K562 (cell line): ENCODE results near the gene HNRNPD. TPM values are rescaled to one million over a fixed set of nuclear protein-coding genes. Genes with fewer than 3 reads are reported as not detected.
A peak's percentile ranks its signal among the peaks of the same experiment; 100 is the strongest.

Experiments
- ARID4B ChIP-seq: sonication (generic); formaldehyde crosslinking; IDR thresholded peaks from 2 replicates; pipeline ENCODE4 v1.8.0; 2022; ENCODE audit warnings: mild to moderate bottlenecking, missing genetic modification reagents
- CREBBP ChIP-seq: IDR thresholded peaks from one replicate; pipeline ENCODE4 v1.6.1; 2012; ENCODE audit warnings: low read depth, mild to moderate bottlenecking, control low read depth, inconsistent platforms, low read length
- ELF1 ChIP-seq: fragments of 200-800 bp; sonication (Bioruptor generic); IDR thresholded peaks from 2 replicates; pipeline ENCODE4 v1.6.1; 2016; ENCODE audit warnings: missing genetic modification characterization, missing compliant biosample characterization
- FOXA3 ChIP-seq, 2 experiments: fragments of 450-650 bp in 1 of 2; sonication (generic) in 1 of 2; formaldehyde crosslinking; IDR thresholded peaks in 1 of 2; conservative IDR thresholded peaks in 1 of 2; 2 replicates each; pipeline versions ENCODE4 v1.4.0 to v1.8.0; 2020 to 2022; ENCODE audit warnings: mild to moderate bottlenecking in 2 of 2, missing genetic modification reagents in 1 of 2
- FOXO4 ChIP-seq: fragments of 450-650 bp; formaldehyde crosslinking; IDR thresholded peaks from 2 replicates; pipeline ENCODE4 v1.4.0; 2020; ENCODE audit warnings: mild to moderate bottlenecking, moderate library complexity
- JUN ChIP-seq, 2 experiments: sonication (generic) in 1 of 2; formaldehyde crosslinking in 1 of 2; IDR thresholded peaks; 2 replicates each; pipeline versions ENCODE4 v1.6.1 to v1.8.0; 2012 to 2022; ENCODE audit warnings: borderline replicate concordance in 2 of 2, mild to moderate bottlenecking in 2 of 2, improper control_type of control experiment in 1 of 2, low read depth in 1 of 2, low read length in 1 of 2, missing genetic modification reagents in 1 of 2
- KDM4B ChIP-seq, 2 experiments: fragments of 450-650 bp in 1 of 2; sonication (generic) in 1 of 2; IDR thresholded peaks; 2 replicates each; pipeline ENCODE4 v1.6.1; 2016 to 2017; ENCODE audit warnings: borderline replicate concordance in 2 of 2, antibody characterized with exemption in 1 of 2, low read depth in 1 of 2, mild to moderate bottlenecking in 1 of 2
- MTF1 ChIP-seq: fragments of 250-450 bp; sonication (Bioruptor Pico); IDR thresholded peaks from 2 replicates; pipeline ENCODE4 v1.9.0; 2021; ENCODE audit warnings: moderate library complexity, mild to moderate bottlenecking, inconsistent platforms, borderline replicate concordance
- PCBP1 ChIP-seq: fragments of 200-400 bp; formaldehyde crosslinking; IDR thresholded peaks from 2 replicates; pipeline ENCODE4 v1.6.1; 2018; ENCODE audit warnings: mild to moderate bottlenecking, low read depth, low read length; ENCODE audit not compliant: poor library complexity, severe bottlenecking
- PCBP2 ChIP-seq: fragments of 200-400 bp; formaldehyde crosslinking; IDR thresholded peaks from 2 replicates; pipeline ENCODE4 v1.6.1; 2018; ENCODE audit warnings: low read length, low read depth, mild to moderate bottlenecking, moderate library complexity; ENCODE audit not compliant: poor library complexity, severe bottlenecking
- POLR2G ChIP-seq: fragments of 200-400 bp; formaldehyde crosslinking; IDR thresholded peaks from 2 replicates; pipeline ENCODE4 v1.6.1; 2017; ENCODE audit warnings: low read depth, mild to moderate bottlenecking, antibody characterized with exemption, low read length, moderate library complexity
- PRPF4 ChIP-seq: fragments of 200-400 bp; formaldehyde crosslinking; IDR thresholded peaks from one replicate; pipeline ENCODE4 v1.6.1; 2017; ENCODE audit warnings: low read length, low read depth, mild to moderate bottlenecking; ENCODE audit not compliant: insufficient read depth, poor library complexity, severe bottlenecking
- SAFB ChIP-seq: fragments of 200-400 bp; formaldehyde crosslinking; IDR thresholded peaks from 2 replicates; pipeline ENCODE4 v1.6.1; 2017; ENCODE audit warnings: low read depth, low read length, borderline replicate concordance
- SIN3A ChIP-seq, 2 experiments: fragments of 150-350 bp in 1 of 2; IDR thresholded peaks; 2 replicates each; pipeline ENCODE4 v1.6.1; 2011 to 2016; ENCODE audit warnings: borderline replicate concordance in 2 of 2, low read depth in 2 of 2, low read length in 2 of 2, mild to moderate bottlenecking in 2 of 2, moderate library complexity in 2 of 2; ENCODE audit not compliant: control insufficient read depth in 1 of 2
- ZFX ChIP-seq: sonication (generic); formaldehyde crosslinking; IDR thresholded peaks from 2 replicates; pipeline ENCODE4 v1.8.0; 2022; ENCODE audit warnings: mild to moderate bottlenecking, missing genetic modification reagents, moderate library complexity
- ZNF280A ChIP-seq: fragments of 450-650 bp; IDR thresholded peaks from 2 replicates; pipeline ENCODE4 v1.6.1; 2018; ENCODE audit warnings: mild to moderate bottlenecking, low read depth; ENCODE audit not compliant: partially characterized antibody
- ZNF311 ChIP-seq: fragments of 250-450 bp; sonication (Bioruptor Pico); IDR thresholded peaks from 2 replicates; pipeline ENCODE4 v1.4.0; 2020; ENCODE audit warnings: mild to moderate bottlenecking, moderate library complexity
- ZNF717 ChIP-seq: fragments of 250-450 bp; sonication (Bioruptor Pico); IDR thresholded peaks from 2 replicates; pipeline ENCODE4 v1.5.0; 2021
- ZNF77 ChIP-seq: fragments of 250-450 bp; sonication (Bioruptor Pico); IDR thresholded peaks from 2 replicates; pipeline ENCODE4 v1.5.0; 2020
- polyA plus RNA-seq, 8 experiments: library from polyadenylated mRNA; depleted of rRNA in 4 of 8; stranded (reverse) in 5 of 8; unstranded in 3 of 8; fragments of >200 nt; fragmentation: Nextera tagmentation in 2 of 8; fragmentation: Illumina TruSeq in 1 of 8; extraction: Ambion mirVana in 2 of 8; extraction: Trizol in 1 of 8; gene quantifications; 2 replicates each; pipeline versions ENCODE4 v1.2.1 to v1.2.3, GENCODE V29; 2011 to 2014; ENCODE audit warnings: inconsistent platforms in 1 of 8, missing spikeins in 1 of 8
- total RNA-seq, 7 experiments: library from RNA; depleted of rRNA in 6 of 7; stranded (reverse); fragments of >200 nt in 6 of 7; fragmentation: Illumina TruSeq in 2 of 7; extraction: Trizol in 2 of 7; gene quantifications; 2 replicates each; pipeline versions ENCODE4 v1.2.1 to v1.2.3, GENCODE V29; 2011 to 2021; ENCODE audit warnings: low replicate concordance in 1 of 7

The HNRNPD gene
- total and polyA plus RNA-seq, 9 of the 15 experiments (the other 6 are each of a cell fraction or from before 2014, with no cell fraction given) = 92.4 to 955 (median 160) TPM

- TF ChIP-seq JUN (IDR thresholded peaks at IDR 0.05; ENCODE audit: borderline replicate concordance, low read depth, low read length) (no peak), JUN (CRISPR knock-in tag; IDR thresholded peaks at IDR 0.05; ENCODE audit: borderline replicate concordance) (peak; percentile 79; the same call in 1 of the 2 replicates), ZNF280A (no peak), ZNF717 (CRISPR knock-in tag) (0 out of 2 replicates have a peak, but pooled peaks have one; percentile 50), ELF1 (0 out of 2 replicates have a peak, but pooled peaks have one; percentile 4), CREBBP (no peak), ZFX (peak; percentile 7; the same call in 1 of the 2 replicates), FOXO4 (CRISPR knock-in tag) (no peak), PCBP2 (peak; percentile 28), ZNF77 (no peak), PCBP1 (peak; percentile 81), POLR2G (peak; percentile 81; the same call in 1 of the 2 replicates), FOXA3 (CRISPR knock-in tag; conservative IDR thresholded peaks at IDR 0.05 in 1 of 2, IDR thresholded peaks at IDR 0.05 in 1 of 2) (0 out of 4 replicates have a peak, but pooled peaks of 1 of the 2 experiments have one; percentile 43), MTF1 (CRISPR knock-in tag) (no peak), SAFB (0 out of 2 replicates have a peak, but pooled peaks have one; percentile 12), ARID4B (CRISPR knock-in tag) (peak; percentile 53), SIN3A (IDR thresholded peaks at IDR 0.05; ENCODE audit: borderline replicate concordance in 2 of 2, control insufficient read depth in 1 of 2, low read depth in 2 of 2, low read length in 2 of 2) (0 out of 4 replicates have a peak, but pooled peaks of 1 of the 2 experiments have one; percentile 2), KDM4B (IDR thresholded peaks at IDR 0.05; ENCODE audit: borderline replicate concordance in 2 of 2, low read depth in 1 of 2) (0 out of 4 replicates have a peak, but pooled peaks of 1 of the 2 experiments have one; percentile 27), ZNF311 (CRISPR knock-in tag) (no peak), PRPF4 (peak; percentile 95)
Measured at GRCh38 chr4:82373486-82373815, 340 bp downstream of the HNRNPD start (continued).
